ENCODE measurements around the gene C3orf70.

Gene C3orf70

GRCh38 chr3:185029086-185029485 lies 123.8 kb downstream of the C3orf70 start:
- ChIA-PET POLR2A (ENCODE audit: low non-redundant PET) (no interaction called here), CTCF (no interaction called here)
- no peak overlapping the region for H3K27ac ChIP-seq
- TF ChIP-seq, protein P1, sequence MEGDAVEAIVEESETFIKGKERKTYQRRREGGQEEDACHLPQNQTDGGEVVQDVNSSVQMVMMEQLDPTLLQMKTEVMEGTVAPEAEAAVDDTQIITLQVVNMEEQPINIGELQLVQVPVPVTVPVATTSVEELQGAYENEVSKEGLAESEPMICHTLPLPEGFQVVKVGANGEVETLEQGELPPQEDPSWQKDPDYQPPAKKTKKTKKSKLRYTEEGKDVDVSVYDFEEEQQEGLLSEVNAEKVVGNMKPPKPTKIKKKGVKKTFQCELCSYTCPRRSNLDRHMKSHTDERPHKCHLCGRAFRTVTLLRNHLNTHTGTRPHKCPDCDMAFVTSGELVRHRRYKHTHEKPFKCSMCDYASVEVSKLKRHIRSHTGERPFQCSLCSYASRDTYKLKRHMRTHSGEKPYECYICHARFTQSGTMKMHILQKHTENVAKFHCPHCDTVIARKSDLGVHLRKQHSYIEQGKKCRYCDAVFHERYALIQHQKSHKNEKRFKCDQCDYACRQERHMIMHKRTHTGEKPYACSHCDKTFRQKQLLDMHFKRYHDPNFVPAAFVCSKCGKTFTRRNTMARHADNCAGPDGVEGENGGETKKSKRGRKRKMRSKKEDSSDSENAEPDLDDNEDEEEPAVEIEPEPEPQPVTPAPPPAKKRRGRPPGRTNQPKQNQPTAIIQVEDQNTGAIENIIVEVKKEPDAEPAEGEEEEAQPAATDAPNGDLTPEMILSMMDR (conservative IDR thresholded peaks at IDR 0.05; ENCODE audit: low read depth) = no peak
- no peak for DNase-seq (ENCODE audit: low spot score)

- H3K27ac ChIP-seq = no peak overlapping the region
- CTCF ChIA-PET = interaction anchor here (0.6 kb wide), 1 partner anchor 239 kb away, joined by 3 read pairs; no protein-coding TSS in a partner anchor
- POLR2A ChIA-PET (ENCODE audit: low non-redundant PET) = no interaction called here
- no peak for DNase-seq (ENCODE audit: low spot score)
- TF ChIP-seq, protein P1 (conservative IDR thresholded peaks at IDR 0.05; ENCODE audit: low read depth) = no peak
Measured at GRCh38 chr3:185028121-185028520, 124.7 kb downstream of the C3orf70 start.
